ENCODE data around the gene GRAMD2B. TPM values are rescaled to one million over a fixed set of nuclear protein-coding genes. Genes with fewer than 3 reads are reported as not detected.
"Not testable (repeated sequence)": the region's sequence is repeated elsewhere in the genome, so short reads cannot be mapped to it uniquely, and the experiment has no call there.

The GRAMD2B gene
- total RNA-seq, 1 donor from 2014 or later = 29.1 TPM

- TF ChIP-seq CTCF (IDR thresholded peaks at IDR 0.05; ENCODE audit: insufficient read depth, low read depth, low read length) (no peak), EZH2 (IDR thresholded peaks at IDR 0.05; ENCODE audit: insufficient read depth, low read length) (no peak)
- H4K20me1 ChIP-seq (ENCODE audit: insufficient read depth, low read length) = no peaks in the 10 kb centered on the region
- DNase-seq (ENCODE audit: low read depth) = no peak
- H3K4me2 ChIP-seq (ENCODE audit: low read length) = no peak overlapping the region
- Mint-ChIP-seq H3K36me3 (ENCODE audit: low read depth, unreplicated experiment) (no peaks in the 10 kb centered on the region), H3K27me3 (ENCODE audit: low read depth, unreplicated experiment) (peaks cover 1% of the 10 kb centered on the region), H3K4me3 (ENCODE audit: unreplicated experiment) (no peak overlapping the region), H3K9me3 (ENCODE audit: unreplicated experiment) (no peaks in the 10 kb centered on the region), H3K27ac (ENCODE audit: unreplicated experiment) (no peak overlapping the region), H3K4me1 (ENCODE audit: low read depth, unreplicated experiment) (peaks cover 18% of the 10 kb centered on the region)
- H3K9ac ChIP-seq (ENCODE audit: low read length) = no peak overlapping the region
- H3K36me3 ChIP-seq (ENCODE audit: insufficient read depth, low read length) = no peaks in the 10 kb centered on the region
- peaks cover 5% of the 10 kb centered on the region for H3K4me1 ChIP-seq (ENCODE audit: insufficient read depth, low read length)
- FAIRE-seq = no peak
- no peaks in the 10 kb centered on the region for H3K9me3 ChIP-seq (ENCODE audit: insufficient read depth, low read depth, low read length)
- H3K79me2 ChIP-seq (ENCODE audit: insufficient read depth, low read length) = no peaks in the 10 kb centered on the region
- H3K27me3 ChIP-seq (ENCODE audit: insufficient read depth, low read length) = no peaks in the 10 kb centered on the region
- no peak overlapping the region for H3K27ac ChIP-seq (ENCODE audit: low read depth, low read length)
- H3K4me3 ChIP-seq (ENCODE audit: insufficient read depth, low read depth, low read length) = no peak overlapping the region
- H2AFZ ChIP-seq (ENCODE audit: low read depth, low read length) = no peak overlapping the region
These were observed 93.6 kb downstream of the GRAMD2B start for GRCh38 chr5:126516852-126517251.

- H3K9me3 Mint-ChIP-seq (ENCODE audit: unreplicated experiment); H3K9ac ChIP-seq (ENCODE audit: low read length); H3K27me3 ChIP-seq (ENCODE audit: insufficient read depth, low read length); DNase-seq (ENCODE audit: low read depth); H2AFZ ChIP-seq (ENCODE audit: low read depth, low read length); H3K9me3 ChIP-seq (ENCODE audit: insufficient read depth, low read depth, low read length); H4K20me1 ChIP-seq (ENCODE audit: insufficient read depth, low read length); H3K27ac ChIP-seq (ENCODE audit: low read depth, low read length); H3K36me3 ChIP-seq (ENCODE audit: insufficient read depth, low read length); H3K4me3 ChIP-seq (ENCODE audit: insufficient read depth, low read depth, low read length); H3K27ac Mint-ChIP-seq (ENCODE audit: unreplicated experiment); FAIRE-seq; H3K27me3 Mint-ChIP-seq (ENCODE audit: low read depth, unreplicated experiment); H3K4me1 ChIP-seq (ENCODE audit: insufficient read depth, low read length); H3K4me2 ChIP-seq (ENCODE audit: low read length); H3K36me3 Mint-ChIP-seq (ENCODE audit: low read depth, unreplicated experiment); H3K79me2 ChIP-seq (ENCODE audit: insufficient read depth, low read length); H3K4me3 Mint-ChIP-seq (ENCODE audit: unreplicated experiment): not testable (repeated sequence)
- peaks cover 18% of the 10 kb centered on the region for H3K4me1 Mint-ChIP-seq (ENCODE audit: low read depth, unreplicated experiment)
These were observed 96.0 kb downstream of the GRAMD2B start for GRCh38 chr5:126519223-126519622.

- no peak overlapping the region for H3K4me3 ChIP-seq (ENCODE audit: insufficient read depth, low read depth, low read length)
- H3K9me3 Mint-ChIP-seq (ENCODE audit: unreplicated experiment) = no peaks in the 10 kb centered on the region
- H3K79me2 ChIP-seq (ENCODE audit: insufficient read depth, low read length) = no peaks in the 10 kb centered on the region
- peaks cover 18% of the 10 kb centered on the region for H3K4me1 Mint-ChIP-seq (ENCODE audit: low read depth, unreplicated experiment)
- no peaks in the 10 kb centered on the region for H4K20me1 ChIP-seq (ENCODE audit: insufficient read depth, low read length)
- H3K27me3 Mint-ChIP-seq (ENCODE audit: low read depth, unreplicated experiment) = no peaks in the 10 kb centered on the region
- H3K36me3 Mint-ChIP-seq (ENCODE audit: low read depth, unreplicated experiment) = no peaks in the 10 kb centered on the region
- DNase-seq (ENCODE audit: low read depth) (no peak), FAIRE-seq (no peak)
- no peak overlapping the region for H3K4me3 Mint-ChIP-seq (ENCODE audit: unreplicated experiment)
- H3K27ac Mint-ChIP-seq (ENCODE audit: unreplicated experiment) = no peak overlapping the region
- no peaks in the 10 kb centered on the region for H3K9me3 ChIP-seq (ENCODE audit: insufficient read depth, low read depth, low read length)
- no peak overlapping the region for H3K9ac ChIP-seq (ENCODE audit: low read length)
- H2AFZ ChIP-seq (ENCODE audit: low read depth, low read length) = no peak overlapping the region
- H3K4me2 ChIP-seq (ENCODE audit: low read length) = peak overlapping the region; percentile 10
- H3K27ac ChIP-seq (ENCODE audit: low read depth, low read length) = no peak overlapping the region
- TF ChIP-seq EZH2 (IDR thresholded peaks at IDR 0.05; ENCODE audit: insufficient read depth, low read length) = no peak
- no peak for TF ChIP-seq CTCF (IDR thresholded peaks at IDR 0.05; ENCODE audit: insufficient read depth, low read depth, low read length)
- peaks cover 5% of the 10 kb centered on the region for H3K4me1 ChIP-seq (ENCODE audit: insufficient read depth, low read length)
- no peaks in the 10 kb centered on the region for H3K36me3 ChIP-seq (ENCODE audit: insufficient read depth, low read length)
- H3K27me3 ChIP-seq (ENCODE audit: insufficient read depth, low read length) = no peaks in the 10 kb centered on the region
These were observed 96.7 kb downstream of the GRAMD2B start for GRCh38 chr5:126519637-126520592.
